Activated CD4-positive, alpha-beta T cell treated with anti-CD3 and anti-CD28 coated beads, Interleukin-2, amount 50 U/mL, for 4 hours (primary cell): ENCODE results near the gene CCDC146.
"Not testable (repeated sequence)": the region's sequence is repeated elsewhere in the genome, so short reads cannot be mapped to it uniquely, and the experiment has no call there.

Experiments used
- DNase-seq, 2 experiments: peaks; one replicate each; pipeline ENCODE4 v3.0.0-alpha.2; 2020

The CCDC146 gene

GRCh38 chr7:77306231-77307067 is 184.0 kb downstream of the CCDC146 start:
- DNase-seq = no peak

DNA sequence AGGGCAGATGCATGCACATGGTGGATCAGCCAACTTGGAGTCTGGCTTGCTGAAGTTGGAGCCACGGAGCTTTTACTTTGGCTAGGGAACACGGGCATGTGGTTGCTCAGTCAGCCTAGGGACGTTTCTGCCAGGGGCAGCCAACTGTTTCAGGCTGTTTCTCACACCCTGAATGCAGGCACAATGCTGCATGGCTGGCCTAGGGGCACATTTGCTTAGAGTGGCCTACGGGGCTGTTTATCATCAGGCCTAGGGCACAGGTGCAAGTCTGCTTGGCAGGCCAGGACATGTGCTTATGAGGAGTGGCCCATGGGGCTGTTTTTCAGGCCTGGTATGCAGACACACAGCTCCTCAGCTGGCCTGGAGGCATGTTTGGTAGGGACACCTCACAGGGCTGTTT is 186.4 kb downstream of the CCDC146 start:
- DNase-seq = no peak

- DNase-seq = no peak
Observed at GRCh38 chr7:77309714-77310220, 187.4 kb downstream of the CCDC146 start.

- no peak for DNase-seq
Observed at GRCh38 chr7:77310982-77311381, 188.6 kb downstream of the CCDC146 start.

- no peak for DNase-seq
Observed at GRCh38 chr7:77313085-77313484, 190.7 kb downstream of the CCDC146 start.

- no peak for DNase-seq
Observed at GRCh38 chr7:77313876-77314480, 191.6 kb downstream of the CCDC146 start.

DNA sequence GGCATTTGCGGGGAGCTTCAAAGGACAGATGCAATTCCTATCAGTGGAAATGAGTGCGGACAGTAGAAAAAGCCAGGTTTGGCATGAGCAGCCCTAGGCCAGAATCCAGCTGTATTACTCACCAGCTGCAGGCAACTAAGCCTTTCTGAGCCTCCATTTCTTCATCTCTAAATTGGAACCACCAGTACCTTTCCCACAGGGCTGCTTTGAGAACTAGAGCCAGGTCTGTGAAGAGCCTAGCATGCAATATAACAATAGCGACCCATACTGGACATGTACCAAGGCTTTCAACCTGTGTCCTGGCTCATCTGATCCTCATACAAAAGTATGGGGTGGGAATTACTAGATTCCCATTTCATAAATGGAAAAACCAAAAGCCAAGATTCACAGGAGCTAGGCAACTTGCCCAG is 192.8 kb downstream of the CCDC146 start:
- DNase-seq = no peak

DNA sequence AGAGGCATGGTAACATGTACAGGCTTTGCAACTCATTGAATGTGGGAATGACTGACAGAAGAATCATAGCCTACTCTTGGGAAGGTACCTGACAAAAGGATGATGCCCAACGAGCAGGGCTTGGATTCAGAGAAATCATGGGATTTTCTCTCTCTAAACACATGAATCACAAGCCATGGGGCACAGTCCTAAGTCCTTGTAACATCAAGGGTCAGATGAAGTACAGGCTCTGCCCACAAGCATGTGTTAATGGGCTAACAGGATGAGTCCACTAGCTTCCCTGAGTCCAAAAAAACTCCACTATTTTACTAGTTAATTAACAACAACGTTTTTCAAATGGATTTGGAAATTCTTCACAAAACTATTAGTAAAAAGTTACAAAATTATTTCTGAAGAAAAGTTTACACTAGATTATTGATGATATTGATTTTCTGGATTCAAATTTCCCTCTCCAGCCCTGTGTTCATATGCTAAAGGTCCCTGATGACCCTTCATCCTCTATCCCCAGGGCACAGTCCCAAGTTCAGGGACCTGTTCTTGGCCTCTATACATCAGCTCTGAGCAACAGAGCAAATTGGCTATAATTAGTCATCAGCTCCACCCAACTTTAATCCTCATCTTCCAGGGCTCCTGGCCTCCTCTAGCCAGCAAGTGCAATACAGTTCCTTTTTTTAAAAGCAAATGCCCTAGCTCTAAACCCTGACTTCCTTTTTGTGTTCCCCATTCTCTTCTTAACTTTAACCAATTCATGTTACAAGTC is 194.0 kb downstream of the CCDC146 start:
- no peak for DNase-seq

- no peak for DNase-seq
Observed at GRCh38 chr7:77318019-77318418, 195.6 kb downstream of the CCDC146 start.

GRCh38 chr7:77320137-77320536 is 197.7 kb downstream of the CCDC146 start:
- no peak for DNase-seq

- no peak for DNase-seq
Observed at GRCh38 chr7:77320714-77321113, 198.3 kb downstream of the CCDC146 start.

- no peak for DNase-seq
Observed at GRCh38 chr7:77321300-77321699, 198.9 kb downstream of the CCDC146 start.

- DNase-seq = no peak
Observed at GRCh38 chr7:77326131-77326530, 203.7 kb downstream of the CCDC146 start.

GRCh38 chr7:77327067-77327931 is 204.9 kb downstream of the CCDC146 start:
- DNase-seq = no peak

DNA sequence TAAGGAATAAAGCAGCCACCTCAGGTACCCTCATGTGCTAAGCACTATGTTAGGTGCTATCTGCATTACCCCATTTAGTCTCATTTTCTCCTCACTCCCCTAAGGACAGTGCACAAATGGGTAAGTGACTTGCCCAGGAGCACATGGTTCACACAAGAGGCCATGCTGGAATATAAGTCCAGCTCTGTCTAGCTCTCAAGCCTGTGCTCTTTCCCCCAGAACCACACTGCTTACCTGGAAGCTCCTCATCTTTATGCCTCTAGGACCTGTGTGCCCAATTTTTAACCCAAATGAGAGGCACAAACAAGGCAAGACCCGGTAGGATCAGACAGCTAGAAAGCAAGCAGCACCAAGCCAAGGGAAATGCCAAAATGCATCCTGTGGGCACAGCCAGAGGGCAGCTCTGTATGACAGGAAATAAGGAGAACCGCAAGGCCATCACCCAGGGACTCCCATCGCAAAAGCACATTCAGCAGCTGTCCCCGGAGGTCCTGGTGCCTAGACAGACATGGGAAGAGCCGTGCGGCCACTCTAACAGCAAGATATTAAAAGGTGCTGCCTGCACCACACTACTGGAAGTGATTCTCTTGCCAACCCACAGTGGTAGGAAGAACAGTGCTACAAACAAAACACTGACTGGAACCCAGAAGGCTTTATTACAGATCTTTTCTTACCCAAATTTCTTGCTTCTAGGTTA is 205.7 kb downstream of the CCDC146 start:
- no peak for DNase-seq

DNA sequence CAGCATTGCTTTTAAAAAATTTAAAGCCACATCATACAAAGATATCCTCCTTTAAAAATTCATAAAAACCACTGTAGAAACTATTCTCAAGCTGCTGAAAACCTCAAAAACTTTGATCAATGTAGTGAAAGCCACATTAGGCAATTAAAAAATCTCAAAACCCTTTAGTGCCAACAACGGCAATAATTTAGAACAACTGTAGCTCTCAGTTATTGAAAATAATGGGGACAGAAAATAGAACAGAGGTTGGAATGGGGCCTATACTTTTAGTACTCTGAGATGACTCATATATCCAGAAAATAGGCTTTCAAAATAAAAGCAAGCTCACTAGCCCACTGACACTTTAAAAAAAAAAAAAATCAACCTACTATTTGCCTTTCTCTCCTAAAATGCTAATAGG is 206.3 kb downstream of the CCDC146 start:
- no peak for DNase-seq

- no peak for DNase-seq
Observed at GRCh38 chr7:77329466-77330168, 207.2 kb downstream of the CCDC146 start.

DNA sequence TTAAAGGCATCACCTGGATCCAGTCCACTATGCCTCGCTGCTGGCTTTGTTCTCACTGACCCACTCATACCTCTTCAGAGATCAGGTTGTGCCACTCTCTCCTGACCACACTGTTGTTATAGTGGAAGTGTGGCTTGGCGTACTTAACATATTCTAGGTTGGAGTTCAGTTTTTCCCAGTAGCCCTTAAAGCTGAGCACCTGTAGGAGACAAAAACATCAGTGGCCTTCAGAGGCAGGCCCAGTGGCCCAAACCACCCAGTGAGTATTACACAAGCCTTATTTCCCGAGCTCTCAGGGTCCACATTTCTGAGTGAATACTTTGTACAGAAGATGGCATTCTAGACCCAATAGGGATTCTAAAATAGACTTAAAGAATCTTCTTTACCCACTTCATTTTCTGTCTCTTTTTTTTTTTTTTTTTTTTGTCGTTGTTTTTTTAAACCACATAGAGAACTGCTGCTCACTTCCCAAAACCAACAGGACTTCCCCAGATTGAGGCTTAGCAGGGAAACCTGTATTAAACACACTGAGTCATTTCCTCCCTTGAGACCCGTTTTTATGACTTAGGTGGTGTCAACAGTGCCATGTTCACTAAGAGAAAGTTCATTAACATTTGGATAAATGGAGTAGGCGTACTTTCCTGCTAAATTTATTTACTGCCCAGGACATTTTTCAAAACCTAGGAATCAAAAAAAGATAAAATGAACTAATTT is 207.9 kb downstream of the CCDC146 start:
- no peak for DNase-seq

DNA sequence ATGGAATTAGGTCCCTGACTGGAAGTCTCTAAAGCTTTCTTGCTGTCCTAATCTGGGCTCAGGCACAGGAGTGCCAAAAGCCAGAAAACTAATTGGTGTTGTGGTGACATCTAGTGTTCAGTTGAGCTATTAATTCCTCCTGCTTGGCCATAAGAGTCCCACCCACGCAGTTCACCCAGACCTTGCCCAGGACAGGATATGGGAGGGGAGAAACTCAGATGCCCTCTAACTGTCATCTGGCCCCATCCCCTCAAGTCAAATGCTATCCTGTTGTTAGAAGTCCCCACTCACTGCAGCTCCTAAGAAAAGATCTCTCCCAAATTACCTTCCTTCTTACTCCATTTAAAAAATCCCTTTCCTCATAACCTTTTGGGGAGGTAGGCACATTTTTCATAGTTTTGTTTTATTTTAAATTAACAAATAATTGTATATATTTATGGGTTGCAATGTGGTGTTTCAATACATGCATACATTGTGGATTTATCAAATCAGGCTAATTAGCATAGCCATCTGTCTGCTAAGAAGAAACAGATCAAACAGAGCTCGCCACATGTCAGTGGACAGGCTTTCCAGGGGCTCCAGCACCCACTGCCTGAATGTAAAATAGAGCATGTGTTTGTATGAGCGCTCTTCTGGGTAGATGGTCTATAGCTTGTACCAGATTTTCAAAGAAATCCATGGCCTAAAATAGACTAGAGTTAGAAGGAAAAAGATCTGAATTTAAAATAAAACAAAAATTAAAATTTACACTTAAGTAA is 209.7 kb downstream of the CCDC146 start:
- DNase-seq = peak; percentile 6 to 8

DNA sequence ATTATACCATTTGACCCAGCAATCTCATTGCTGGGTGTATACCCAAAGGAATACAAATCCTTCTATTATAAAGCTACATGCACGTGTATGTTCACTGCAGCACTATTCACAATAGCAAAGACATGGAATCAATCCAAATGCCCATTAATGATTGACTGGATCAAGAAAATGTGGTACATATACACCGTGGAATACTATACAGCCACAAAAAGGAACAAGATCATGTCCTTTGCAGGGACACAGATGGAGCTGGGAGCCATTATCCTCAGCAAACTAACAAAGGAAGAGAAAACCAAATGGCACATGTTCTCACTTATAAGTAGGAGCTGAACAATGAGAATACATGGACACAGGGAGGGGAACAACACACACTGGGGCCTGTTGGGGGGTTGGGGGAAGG is 211.6 kb downstream of the CCDC146 start:
- not testable (repeated sequence) for DNase-seq
